Measurements from ENCODE around the gene LDLRAD4.

Gene LDLRAD4

GRCh38 chr18:13218368-13218991, at the start of gene LDLRAD4:
Gene LDLRAD4, plus strand, starts transcription at chr18:13218760.
- no peak for DNase-seq (ENCODE audit: low spot score)

- DNase-seq (ENCODE audit: low spot score) = no peak
Observed at GRCh38 chr18:13173578-13174145, 44.9 kb upstream of the LDLRAD4 start.

- no peak for DNase-seq (ENCODE audit: low spot score)
Observed at GRCh38 chr18:13175266-13175665, 43.3 kb upstream of the LDLRAD4 start.

GRCh38 chr18:13175754-13176210, 42.8 kb upstream of the LDLRAD4 start:
- no peak for DNase-seq (ENCODE audit: low spot score)

GRCh38 chr18:13176847-13177246, 41.7 kb upstream of the LDLRAD4 start:
- peak; percentile 15 for DNase-seq (ENCODE audit: low spot score)

- DNase-seq (ENCODE audit: low spot score) = no peak
Observed at GRCh38 chr18:13178197-13178596, 40.4 kb upstream of the LDLRAD4 start.

GRCh38 chr18:13178976-13179375, 39.6 kb upstream of the LDLRAD4 start:
- DNase-seq (ENCODE audit: low spot score) = no peak

- no peak for DNase-seq (ENCODE audit: low spot score)
Observed at GRCh38 chr18:13179566-13180113, 38.9 kb upstream of the LDLRAD4 start.

GRCh38 chr18:13180614-13181375, 37.8 kb upstream of the LDLRAD4 start:
- no peak for DNase-seq (ENCODE audit: low spot score)

- no peak for DNase-seq (ENCODE audit: low spot score)
Observed at GRCh38 chr18:13181765-13182164, 36.8 kb upstream of the LDLRAD4 start.

GRCh38 chr18:13183359-13183758, 35.2 kb upstream of the LDLRAD4 start:
- DNase-seq (ENCODE audit: low spot score) = no peak

GRCh38 chr18:13183790-13184189, 34.8 kb upstream of the LDLRAD4 start:
- no peak for DNase-seq (ENCODE audit: low spot score)

GRCh38 chr18:13184396-13184795, 34.2 kb upstream of the LDLRAD4 start:
- no peak for DNase-seq (ENCODE audit: low spot score)

GRCh38 chr18:13185675-13186198, 32.8 kb upstream of the LDLRAD4 start:
- no peak for DNase-seq (ENCODE audit: low spot score)

GRCh38 chr18:13186687-13187086, 31.9 kb upstream of the LDLRAD4 start:
- DNase-seq (ENCODE audit: low spot score) = no peak

- no peak for DNase-seq (ENCODE audit: low spot score)
Observed at GRCh38 chr18:13187498-13187897, 31.1 kb upstream of the LDLRAD4 start.

GRCh38 chr18:13191031-13191430, 27.5 kb upstream of the LDLRAD4 start:
- no peak for DNase-seq (ENCODE audit: low spot score)

- no peak for DNase-seq (ENCODE audit: low spot score)
Observed at GRCh38 chr18:13191779-13192178, 26.8 kb upstream of the LDLRAD4 start.

- no peak for DNase-seq (ENCODE audit: low spot score)
Observed at GRCh38 chr18:13192970-13193369, 25.6 kb upstream of the LDLRAD4 start.

GRCh38 chr18:13194239-13194638, 24.3 kb upstream of the LDLRAD4 start:
- DNase-seq (ENCODE audit: low spot score) = no peak

- DNase-seq (ENCODE audit: low spot score) = no peak
Observed at GRCh38 chr18:13198701-13199100, 19.9 kb upstream of the LDLRAD4 start.

GRCh38 chr18:13199169-13199568, 19.4 kb upstream of the LDLRAD4 start:
- DNase-seq (ENCODE audit: low spot score) = no peak

GRCh38 chr18:13201292-13201691, 17.3 kb upstream of the LDLRAD4 start:
- no peak for DNase-seq (ENCODE audit: low spot score)
